ENCODE data around the gene ZCCHC24. TPM values are rescaled to one million over a fixed set of nuclear protein-coding genes. Genes with fewer than 3 reads are reported as not detected.

ZCCHC24 gene
- total RNA-seq, 1 experiment from 2014 or later = 6.0 TPM

GRCh38 chr10:79359816-79360498 lies 85.5 kb downstream of the ZCCHC24 start:
- no peaks in the 10 kb centered on the region for H3K79me2 ChIP-seq (ENCODE audit: low read depth)
- H3K27me3 ChIP-seq (ENCODE audit: insufficient read depth, low read depth) = no peaks in the 10 kb centered on the region
- H3F3A ChIP-seq (ENCODE audit: insufficient read depth, low read depth) = peaks cover 31% of the 10 kb centered on the region; the same call in 1 of the 2 replicates
- H3K27ac ChIP-seq = no peak overlapping the region
- H3K4me2 ChIP-seq = no peak overlapping the region
- ChIA-PET CTCF (no interaction called here), POLR2A (ENCODE audit: unreplicated experiment) (no interaction called here)
- no peak overlapping the region for H3K4me3 ChIP-seq
- no TSS peak for BruUV-seq (replicated peaks)
- TF ChIP-seq EZH2 (IDR thresholded peaks at IDR 0.05; ENCODE audit: low read depth) (no peak), CTCF (conservative IDR thresholded peaks at IDR 0.05) (no peak)
- DNase-seq = no peak
- no peaks in the 10 kb centered on the region for H3K4me1 ChIP-seq (replicated peaks; ENCODE audit: insufficient read depth)
- no peak overlapping the region for H2AFZ ChIP-seq
- H4K20me1 ChIP-seq (ENCODE audit: insufficient read depth) = 0 out of 2 replicates have a peak, but pooled peaks cover 3% of the 10 kb centered on the region
- no peaks in the 10 kb centered on the region for H3K9me2 ChIP-seq (ENCODE audit: insufficient read depth)
- H3K9me3 ChIP-seq (ENCODE audit: insufficient read depth, low read depth) = no peaks in the 10 kb centered on the region
- intact Hi-C loops (cut with micrococcal nuclease; ENCODE audit: unreplicated experiment) = no loop called here
- H3K36me3 ChIP-seq (ENCODE audit: low read depth) = peaks cover 6% of the 10 kb centered on the region; the same call in 1 of the 2 replicates

GRCh38 chr10:79358811-79359210 lies 86.6 kb downstream of the ZCCHC24 start:
- H3K4me2 ChIP-seq = no peak overlapping the region
- no peaks in the 10 kb centered on the region for H3K27me3 ChIP-seq (ENCODE audit: insufficient read depth, low read depth)
- ChIA-PET CTCF (interaction anchor here (0.6 kb wide), 1 partner anchor 1152 kb away, joined by 3 read pairs; no protein-coding TSS in a partner anchor), POLR2A (ENCODE audit: unreplicated experiment) (no interaction called here)
- no peaks in the 10 kb centered on the region for H3K4me1 ChIP-seq (replicated peaks; ENCODE audit: insufficient read depth)
- H3F3A ChIP-seq (ENCODE audit: insufficient read depth, low read depth) = peaks cover 37% of the 10 kb centered on the region; the same call in 1 of the 2 replicates
- no peaks in the 10 kb centered on the region for H3K79me2 ChIP-seq (ENCODE audit: low read depth)
- H3K36me3 ChIP-seq (ENCODE audit: low read depth) = peaks cover 18% of the 10 kb centered on the region
- intact Hi-C loops (cut with micrococcal nuclease; ENCODE audit: unreplicated experiment) = no loop called here
- no peaks in the 10 kb centered on the region for H3K9me3 ChIP-seq (ENCODE audit: insufficient read depth, low read depth)
- H3K4me3 ChIP-seq = no peak overlapping the region
- peaks cover 14% of the 10 kb centered on the region; the same call in 1 of the 2 replicates for H4K20me1 ChIP-seq (ENCODE audit: insufficient read depth)
- no peaks in the 10 kb centered on the region for H3K9me2 ChIP-seq (ENCODE audit: insufficient read depth)
- DNase-seq = no peak
- BruUV-seq (replicated peaks) = no TSS peak
- TF ChIP-seq CTCF (conservative IDR thresholded peaks at IDR 0.05) (no peak), EZH2 (IDR thresholded peaks at IDR 0.05; ENCODE audit: low read depth) (no peak)
- no peak overlapping the region for H3K27ac ChIP-seq
- H2AFZ ChIP-seq = no peak overlapping the region

- ChIA-PET CTCF (no interaction called here), POLR2A (ENCODE audit: unreplicated experiment) (interaction anchor here (0.5 to 0.7 kb wide), 2 partner anchors 36 to 722 kb away, joined by 3 to 4 read pairs; no protein-coding TSS in a partner anchor)
- Histone ChIP-seq H3K9me2 (ENCODE audit: insufficient read depth) (no peaks in the 10 kb centered on the region), H4K20me1 (ENCODE audit: insufficient read depth) (peaks cover 30% of the 10 kb centered on the region), H3F3A (ENCODE audit: insufficient read depth, low read depth) (peaks cover 52% of the 10 kb centered on the region), H3K4me2 (no peak overlapping the region), H3K9me3 (ENCODE audit: insufficient read depth, low read depth) (no peaks in the 10 kb centered on the region), H3K79me2 (ENCODE audit: low read depth) (peaks cover 10% of the 10 kb centered on the region), H2AFZ (no peak overlapping the region), H3K36me3 (ENCODE audit: low read depth) (peaks cover 34% of the 10 kb centered on the region), H3K4me3 (no peak overlapping the region), H3K27me3 (ENCODE audit: insufficient read depth, low read depth) (no peaks in the 10 kb centered on the region), H3K27ac (no peak overlapping the region), H3K4me1 (replicated peaks; ENCODE audit: insufficient read depth) (no peaks in the 10 kb centered on the region)
- TF ChIP-seq CTCF (conservative IDR thresholded peaks at IDR 0.05) = no peak
- TF ChIP-seq EZH2 (IDR thresholded peaks at IDR 0.05; ENCODE audit: low read depth) = no peak
- no peak for DNase-seq
- BruUV-seq (replicated peaks) = no TSS peak
- intact Hi-C loops (cut with micrococcal nuclease; ENCODE audit: unreplicated experiment) = no loop called here
These were observed 88.2 kb downstream of the ZCCHC24 start for GRCh38 chr10:79357180-79357579.

Data from PC-9 (cell line).